Measurements from ENCODE around the gene PACS1. TPM values are rescaled to one million over a fixed set of nuclear protein-coding genes. Genes with fewer than 3 reads are reported as not detected.

Gene PACS1
- polyA plus RNA-seq, 3 donors: 44.0 to 50.8 (median 45.6) TPM

- DNase-seq (ENCODE audit: low read depth in 3 of 3, low spot score in 2 of 3): no peak
These were observed 211.8 kb downstream of the PACS1 start for GRCh38 chr11:66281776-66282467.

GRCh38 chr11:66282468-66283455, 212.7 kb downstream of the PACS1 start:
- peak; percentile 83 to 96 (median 90) for DNase-seq (ENCODE audit: low read depth in 3 of 3, low spot score in 2 of 3)

GRCh38 chr11:66283461-66284105, 213.5 kb downstream of the PACS1 start:
- DNase-seq (ENCODE audit: low read depth in 3 of 3, low spot score in 2 of 3): no peak

- no peak for DNase-seq (ENCODE audit: low read depth in 3 of 3, low spot score in 2 of 3)
These were observed 214.5 kb downstream of the PACS1 start for GRCh38 chr11:66284526-66285078.

- DNase-seq (ENCODE audit: low read depth in 3 of 3, low spot score in 2 of 3): no peak
These were observed 215.3 kb downstream of the PACS1 start for GRCh38 chr11:66285250-66285947.

GRCh38 chr11:66286699-66287098, 216.6 kb downstream of the PACS1 start:
- no peak for DNase-seq (ENCODE audit: low read depth in 3 of 3, low spot score in 2 of 3)

- DNase-seq (ENCODE audit: low read depth in 3 of 3, low spot score in 2 of 3): no peak
These were observed 217.3 kb downstream of the PACS1 start for GRCh38 chr11:66287211-66287888.

GRCh38 chr11:66287889-66288670, 218.0 kb downstream of the PACS1 start:
- DNase-seq (ENCODE audit: low read depth in 3 of 3, low spot score in 2 of 3): no peak

GRCh38 chr11:66288671-66289547, 218.8 kb downstream of the PACS1 start, which contains the start of gene YIF1A:
YIF1A (minus strand) TSS chr11:66289143; CDS start chr11:66288985, 158 bp downstream.
- peak; percentile 92 to 98 (median 95) for DNase-seq (ENCODE audit: low read depth in 3 of 3, low spot score in 2 of 3)

- peak; percentile 72 to 80 (median 73) for DNase-seq (ENCODE audit: low read depth in 3 of 3, low spot score in 2 of 3)
These were observed 219.7 kb downstream of the PACS1 start for GRCh38 chr11:66289548-66290329.

GRCh38 chr11:66290330-66290621, 220.2 kb downstream of the PACS1 start:
- DNase-seq (ENCODE audit: low read depth in 3 of 3, low spot score in 2 of 3): no peak

GRCh38 chr11:66291303-66291705, 221.2 kb downstream of the PACS1 start:
- no peak for DNase-seq (ENCODE audit: low read depth in 3 of 3, low spot score in 2 of 3)

- DNase-seq (ENCODE audit: low read depth in 3 of 3, low spot score in 2 of 3): no peak
These were observed 221.9 kb downstream of the PACS1 start, which contains the start of gene TMEM151A for GRCh38 chr11:66291706-66292542. TMEM151A (plus strand) TSS chr11:66291894; CDS start chr11:66292014, 120 bp downstream.

GRCh38 chr11:66292543-66293332, 222.7 kb downstream of the PACS1 start:
- no peak for DNase-seq (ENCODE audit: low read depth in 3 of 3, low spot score in 2 of 3)

GRCh38 chr11:66293352-66293751, 223.3 kb downstream of the PACS1 start:
- no peak for DNase-seq (ENCODE audit: low read depth in 3 of 3, low spot score in 2 of 3)
